ENCODE data around the gene CERS3.
"Not testable (repeated sequence)": the region's sequence is repeated elsewhere in the genome, so short reads cannot be mapped to it uniquely, and the experiment has no call there.

DNA sequence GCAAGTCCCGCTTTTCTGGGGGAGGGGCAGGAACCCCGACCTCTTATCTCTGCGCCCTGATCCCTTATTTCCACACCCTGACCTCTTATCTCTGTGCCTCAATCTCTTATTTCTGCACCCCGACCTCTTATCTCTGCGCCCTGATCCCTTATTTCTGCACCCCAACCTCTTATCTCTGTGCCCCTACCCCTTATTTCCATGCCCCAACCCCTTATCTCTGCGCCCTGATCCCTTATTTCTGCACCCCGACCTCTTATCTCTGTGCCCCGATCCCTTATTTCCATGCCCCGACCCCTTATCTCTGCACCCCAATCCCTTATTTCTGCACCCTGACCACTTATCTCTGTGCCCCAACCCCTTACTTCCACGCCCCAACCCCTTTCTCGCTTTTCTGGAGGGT, 87.7 kb downstream of the CERS3 start:
- TF ChIP-seq POLR2A (IDR thresholded peaks at IDR 0.05; ENCODE audit: low read length); GATA1 (IDR thresholded peaks at IDR 0.05; ENCODE audit: low read depth, low read length): not testable (repeated sequence)
